GM15510 (cell line): ENCODE measurements around the gene FRA10AC1.

Experiments
- POLR2A ChIP-seq: IDR thresholded peaks from 3 replicates; pipeline ENCODE4 v1.6.1; 2011; ENCODE audit warnings: borderline replicate concordance; ENCODE audit not compliant: insufficient read length; ENCODE audit errors: extremely low read depth

FRA10AC1 gene

GRCh38 chr10:93711891-93712290, 9.5 kb upstream of the FRA10AC1 start:
- no peak for TF ChIP-seq POLR2A

GRCh38 chr10:93710333-93710909, 8.0 kb upstream of the FRA10AC1 start:
- no peak for TF ChIP-seq POLR2A

DNA sequence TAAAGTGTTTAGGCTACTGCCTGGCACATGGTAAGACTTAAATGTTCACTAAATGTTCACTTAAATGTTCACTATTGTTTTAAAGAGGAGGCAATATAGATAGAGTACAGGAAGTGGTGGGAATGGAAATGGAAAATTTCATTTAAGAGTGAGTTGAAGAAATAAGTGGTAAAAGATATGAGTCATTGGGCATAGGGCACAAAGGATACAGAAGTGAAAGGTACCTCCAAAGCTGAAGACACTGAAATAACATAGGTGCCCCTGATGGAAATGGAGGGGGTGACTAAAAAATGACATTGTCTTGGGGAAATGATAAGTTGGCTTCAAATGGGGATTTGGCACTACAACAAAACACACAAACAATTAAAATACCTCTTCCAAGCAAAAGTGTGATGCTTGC, 5.2 kb upstream of the FRA10AC1 start:
- no peak for TF ChIP-seq POLR2A

DNA sequence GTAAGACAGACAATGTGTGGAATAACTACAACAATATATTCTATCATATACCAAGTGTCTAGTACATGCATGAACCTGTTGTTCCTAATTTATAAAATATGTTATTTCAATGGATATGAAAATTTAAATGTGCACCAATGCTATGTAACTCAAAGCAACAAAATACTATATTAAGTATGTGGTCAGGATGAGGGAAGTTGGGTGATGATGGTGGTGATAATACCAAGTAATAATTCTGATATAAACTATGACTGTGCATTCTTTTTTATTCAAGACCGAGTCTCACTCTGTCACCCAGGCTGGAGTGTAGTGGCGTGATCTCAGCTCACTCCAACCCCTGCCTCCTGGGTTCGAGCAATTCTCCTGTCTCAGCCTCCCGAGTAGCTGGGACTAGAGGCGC, 2.1 kb upstream of the FRA10AC1 start:
- no peak for TF ChIP-seq POLR2A

GRCh38 chr10:93703841-93704240, 1.4 kb upstream of the FRA10AC1 start:
- TF ChIP-seq POLR2A: no peak

DNA sequence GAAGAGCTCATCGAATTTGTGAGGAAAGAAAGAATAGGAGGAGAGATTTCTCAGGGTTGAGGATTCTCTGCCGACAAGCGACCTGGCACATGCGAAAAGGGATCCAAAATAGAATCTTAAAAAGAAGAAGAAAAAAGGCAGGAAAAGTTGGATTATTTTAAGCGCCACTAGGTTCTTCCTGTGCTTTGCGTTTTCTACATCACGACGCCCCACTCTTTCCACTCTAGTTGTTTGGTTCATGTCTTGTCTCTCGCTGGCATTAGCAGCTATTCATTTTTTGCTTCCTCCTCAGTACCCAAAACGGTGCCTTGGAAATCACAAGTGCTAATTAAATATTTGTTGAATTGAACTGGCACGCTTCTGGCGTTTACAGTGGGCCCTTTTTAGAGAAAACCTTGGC, 674 bp upstream of the FRA10AC1 start:
- TF ChIP-seq POLR2A: no peak

DNA sequence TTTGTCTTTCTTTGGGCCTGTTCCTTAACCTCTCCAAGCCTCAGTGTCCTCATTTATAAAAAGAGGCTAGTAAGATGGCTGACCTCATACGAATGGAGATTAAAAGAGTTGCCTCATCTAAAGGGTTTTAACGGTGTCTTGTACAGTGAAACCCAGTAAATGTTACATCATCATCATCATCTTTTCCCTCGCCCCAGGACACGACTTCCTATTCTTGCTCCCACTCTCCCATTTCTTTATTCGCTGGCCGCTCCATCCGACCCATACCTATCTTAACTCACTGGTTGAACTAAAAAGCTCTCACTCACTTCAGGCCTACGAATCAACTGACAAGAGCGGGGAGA, 554 bp downstream of the FRA10AC1 start:
- no peak for TF ChIP-seq POLR2A

DNA sequence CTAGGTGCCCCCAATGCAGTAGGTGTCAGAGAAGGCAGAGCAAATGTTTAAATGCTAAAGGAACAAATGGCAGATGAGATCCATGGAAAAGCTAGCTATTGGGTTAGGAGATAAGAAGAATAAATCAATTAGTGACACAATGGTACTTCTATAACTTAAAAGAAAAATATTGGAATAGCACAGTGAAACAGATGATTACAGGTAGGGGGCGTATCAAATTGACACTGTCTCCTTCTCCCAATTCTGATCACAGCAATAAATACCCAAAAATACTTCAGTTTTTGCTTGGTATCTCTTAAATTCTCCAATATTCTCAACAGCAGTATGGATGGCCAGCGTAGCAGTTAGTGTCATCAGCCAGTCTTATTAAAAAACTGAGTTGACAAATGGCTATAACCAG, 5.2 kb downstream of the FRA10AC1 start:
- no peak for TF ChIP-seq POLR2A

DNA sequence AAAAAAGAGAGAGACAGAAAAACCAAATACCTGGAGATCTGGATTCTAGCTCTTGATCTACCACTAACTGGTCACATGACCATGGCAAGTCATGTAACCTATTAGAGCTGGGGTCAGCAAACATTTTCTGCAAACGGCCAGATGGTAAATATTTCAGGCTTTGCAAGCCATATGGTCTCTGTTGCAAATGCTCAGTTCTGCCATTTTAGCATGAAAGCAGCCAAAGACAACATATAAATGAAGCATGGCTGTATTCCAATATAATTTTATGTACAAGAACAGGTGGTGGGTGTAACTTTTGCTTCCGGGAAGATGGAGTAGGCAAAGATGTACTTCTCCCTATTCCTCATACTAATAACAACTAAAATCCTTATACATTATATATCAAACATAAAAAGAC, 6.7 kb downstream of the FRA10AC1 start:
- TF ChIP-seq POLR2A: no peak

DNA sequence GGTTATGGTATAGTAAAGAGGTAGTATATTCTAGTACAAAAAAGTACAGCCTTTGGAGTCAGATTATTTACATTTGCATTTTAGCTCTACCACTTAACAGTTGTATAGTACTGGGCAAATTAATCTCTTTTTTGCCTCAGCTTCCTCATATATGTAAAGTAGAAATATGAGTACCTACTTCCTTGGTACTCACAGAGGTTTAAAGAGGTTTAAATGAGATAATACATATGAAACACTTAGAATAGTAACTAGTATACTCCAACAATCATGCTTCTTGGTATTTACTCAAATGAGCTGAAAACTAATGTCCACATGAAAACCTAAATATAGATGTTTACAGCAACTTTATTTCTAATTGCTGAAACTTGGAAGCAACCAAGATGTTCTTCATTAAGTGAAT, 14.7 kb downstream of the FRA10AC1 start:
- TF ChIP-seq POLR2A: no peak

DNA sequence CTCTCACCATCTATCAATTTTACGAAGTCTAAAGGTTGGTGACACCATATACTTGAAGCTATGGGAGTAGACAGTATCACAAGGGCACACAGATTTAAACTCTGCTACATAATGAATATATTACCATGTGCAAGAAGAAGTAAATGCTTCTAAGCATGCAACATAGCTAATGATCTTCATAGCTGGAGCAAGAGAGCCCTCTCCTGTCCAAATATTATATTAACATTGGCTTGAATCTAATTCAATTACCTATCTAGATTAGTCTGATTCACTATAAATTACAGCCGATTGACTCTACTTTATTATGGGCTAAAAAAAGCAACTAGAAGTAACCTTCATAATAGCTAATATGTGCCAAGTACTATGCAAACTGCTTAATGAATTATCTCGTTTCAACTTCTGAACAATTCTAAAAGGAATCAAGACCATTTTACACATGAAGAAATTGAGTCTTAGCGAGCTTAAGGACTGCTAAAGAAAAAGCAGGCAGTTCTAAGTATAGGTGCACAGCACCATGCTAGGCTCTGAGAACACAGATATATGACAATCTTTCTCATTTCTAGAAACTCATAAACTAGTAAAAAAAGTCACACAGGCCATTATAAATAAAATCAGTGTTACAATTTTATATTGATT, 21.9 kb downstream of the FRA10AC1 start:
- TF ChIP-seq POLR2A: no peak

DNA sequence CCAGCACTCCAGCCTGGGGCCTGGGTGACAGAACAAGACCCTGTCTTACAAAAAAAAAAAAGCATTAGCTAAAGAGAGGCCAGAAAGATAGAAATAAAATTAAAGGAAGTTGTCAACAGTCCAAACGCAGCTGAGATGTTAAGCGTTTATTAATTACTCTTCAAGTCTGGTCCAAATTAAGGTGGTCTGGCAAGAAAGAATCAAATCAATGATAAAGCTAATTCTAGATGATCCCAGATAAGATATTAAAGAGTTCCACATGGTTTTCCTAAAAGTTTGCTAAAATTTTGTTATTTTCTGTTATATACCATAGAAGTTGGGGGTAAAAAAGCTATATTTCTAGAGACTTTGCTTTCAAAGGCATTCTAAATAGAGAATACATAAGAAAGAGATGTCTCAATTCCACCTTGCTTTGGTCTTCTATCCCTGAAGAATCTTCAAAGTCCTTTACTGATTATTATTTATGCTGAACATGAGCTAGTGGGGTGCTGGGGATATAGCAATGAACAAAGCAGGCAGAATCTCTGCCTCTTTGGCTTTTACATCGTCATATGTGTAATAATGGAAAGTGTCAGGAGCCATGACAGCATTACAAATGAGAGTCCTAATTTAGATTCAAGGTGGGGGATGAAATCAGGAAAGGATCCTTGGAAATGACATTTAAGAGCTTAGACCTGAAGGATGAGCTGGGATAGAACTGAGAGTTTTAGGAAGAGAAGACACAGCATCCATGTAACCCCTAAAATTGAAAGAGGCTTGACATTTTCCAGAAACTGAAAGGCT, 23.4 kb downstream of the FRA10AC1 start:
- TF ChIP-seq POLR2A: no peak

GRCh38 chr10:93678386-93678785, 24.0 kb downstream of the FRA10AC1 start:
- no peak for TF ChIP-seq POLR2A

DNA sequence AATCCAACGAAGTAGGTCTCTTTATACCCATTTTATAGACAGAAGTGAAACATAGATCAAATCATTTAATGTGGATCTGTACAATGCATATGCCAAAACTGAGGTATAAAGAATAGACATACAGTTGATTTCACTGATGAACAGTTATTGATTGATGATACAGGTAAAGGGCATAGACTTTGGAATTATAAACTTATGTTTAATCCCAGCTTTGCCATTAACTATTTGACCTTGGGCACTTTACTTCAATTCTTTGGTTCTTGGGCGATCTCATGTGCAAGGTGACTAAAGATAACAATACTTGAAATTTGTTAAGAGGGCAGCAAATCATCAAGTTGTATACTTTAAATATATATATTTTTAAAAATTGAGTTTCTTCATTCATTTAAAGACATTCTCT, 28.6 kb downstream of the FRA10AC1 start:
- TF ChIP-seq POLR2A: no peak

GRCh38 chr10:93672890-93673289, 29.5 kb downstream of the FRA10AC1 start:
- no peak for TF ChIP-seq POLR2A

GRCh38 chr10:93672022-93672678, 30.2 kb downstream of the FRA10AC1 start:
- no peak for TF ChIP-seq POLR2A

DNA sequence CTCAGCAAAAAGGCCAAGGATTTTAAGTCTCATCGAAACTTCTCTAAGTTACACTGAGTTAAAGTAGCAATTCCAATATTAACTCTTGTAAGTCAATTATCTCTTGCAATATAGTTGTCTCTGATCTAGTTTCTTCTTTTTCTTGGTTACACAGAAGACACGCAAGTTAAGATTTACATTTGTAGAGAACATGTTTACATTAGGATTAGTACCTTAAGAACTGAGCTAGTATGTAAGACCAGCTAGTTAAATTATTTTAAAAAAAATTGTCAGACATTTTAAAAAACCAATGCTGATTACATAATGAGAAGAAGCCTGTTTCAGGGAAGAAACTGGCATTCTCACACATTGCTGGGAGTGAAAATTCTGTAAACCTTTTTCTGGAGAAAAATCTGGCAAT, 31.4 kb downstream of the FRA10AC1 start:
- no peak for TF ChIP-seq POLR2A

DNA sequence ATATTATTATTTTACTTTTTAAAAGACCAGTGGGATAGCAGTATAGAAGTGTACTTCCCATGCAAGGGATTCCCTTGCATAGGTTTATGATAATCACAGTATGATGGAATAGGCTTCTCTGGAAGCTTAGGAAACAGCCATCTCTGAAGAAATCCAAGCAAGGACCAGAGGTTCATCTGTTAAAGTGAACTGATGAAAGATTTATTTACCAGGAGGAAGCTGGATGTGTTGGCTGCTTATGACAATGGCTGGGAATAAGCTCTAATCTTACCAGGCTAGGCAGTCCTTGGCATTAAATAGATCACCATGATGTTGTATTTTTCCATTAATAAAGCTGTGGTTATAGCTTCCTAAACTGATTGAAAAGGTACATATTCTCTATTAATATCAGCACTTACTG, 32.0 kb downstream of the FRA10AC1 start:
- TF ChIP-seq POLR2A: no peak
